Limb (tissue), 2 donors: Measurements from ENCODE around the gene ATRIP.
A peak's percentile ranks its signal among the peaks of the same experiment; 100 is the strongest.

Experiments
- DNase-seq, 2 donors: peaks; one replicate each; pipeline ENCODE4 v3.0.0-alpha.2; 2016; ENCODE audit errors: extremely low spot score in 2 of 2

ATRIP gene

GRCh38 chr3:48446425-48447193 lies at the start of gene ATRIP:
Gene ATRIP, plus strand, starts transcription at chr3:48446737. Its CDS starts 109 bp downstream, at chr3:48446846.
- DNase-seq: peak; percentile 86 to 93

GRCh38 chr3:48397767-48398681 lies 48.5 kb upstream of the ATRIP start:
- peak in 1 of 2 donors; percentile 22 for DNase-seq

GRCh38 chr3:48398701-48399386 lies 47.7 kb upstream of the ATRIP start:
- peak in 1 of 2 donors; percentile 24 for DNase-seq

- peak in 1 of 2 donors; percentile 25 for DNase-seq
Measured at GRCh38 chr3:48399387-48400172, 47.0 kb upstream of the ATRIP start.

GRCh38 chr3:48400824-48401433 lies 45.6 kb upstream of the ATRIP start:
- DNase-seq: peak; percentile 39 to 63

GRCh38 chr3:48401434-48401901 lies 45.1 kb upstream of the ATRIP start:
- DNase-seq: peak in 1 of 2 donors; percentile 20

GRCh38 chr3:48402281-48402732 lies 44.2 kb upstream of the ATRIP start:
- DNase-seq: peak in 1 of 2 donors; percentile 22

- DNase-seq: no peak
Measured at GRCh38 chr3:48402907-48403306, 43.6 kb upstream of the ATRIP start.

GRCh38 chr3:48403533-48404439 lies 42.8 kb upstream of the ATRIP start:
- DNase-seq: no peak

GRCh38 chr3:48404440-48405342 lies 41.8 kb upstream of the ATRIP start:
- no peak for DNase-seq

- peak in 1 of 2 donors; percentile 17 for DNase-seq
Measured at GRCh38 chr3:48405343-48405881, 41.1 kb upstream of the ATRIP start.

- DNase-seq: no peak
Measured at GRCh38 chr3:48405971-48406370, 40.6 kb upstream of the ATRIP start.

GRCh38 chr3:48406443-48407431 lies 39.8 kb upstream of the ATRIP start:
- peak in 1 of 2 donors; percentile 11 for DNase-seq

GRCh38 chr3:48407542-48408099 lies 38.9 kb upstream of the ATRIP start:
- no peak for DNase-seq

- no peak for DNase-seq
Measured at GRCh38 chr3:48408823-48409281, 37.7 kb upstream of the ATRIP start.
